SIG-M5 treated with dmso at 0.1 percent for 504 hours (cell line): ENCODE data around the gene CDH22.
A peak's percentile ranks its signal among the peaks of the same experiment; 100 is the strongest.

Experiments used
- DNase-seq: peaks from one replicate; lab custom pipeline; 2025; ENCODE audit not compliant: unreplicated experiment; lab: John Stamatoyannopoulos, UW

CDH22 gene

DNA sequence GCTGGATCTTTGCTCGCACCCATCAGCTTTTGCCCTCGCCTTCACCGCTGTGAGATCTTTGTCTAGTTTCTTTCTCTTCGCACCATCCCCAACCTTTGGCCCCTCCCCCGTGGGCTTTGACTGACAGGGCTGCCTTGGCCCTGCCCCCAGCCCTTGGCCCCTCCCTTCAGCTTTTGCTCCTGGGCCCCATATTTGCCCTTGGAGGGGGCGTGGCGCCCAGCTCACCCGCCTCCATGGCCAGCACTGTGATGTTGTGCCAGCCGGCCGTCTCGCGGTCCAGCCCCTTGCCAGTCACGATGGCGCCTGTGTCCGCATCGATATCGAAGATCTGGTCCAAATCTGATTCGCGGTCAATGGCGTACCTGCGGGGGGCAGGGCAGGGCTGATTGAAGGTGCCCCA is 109.1 kb downstream of the CDH22 start:
- no peak for DNase-seq

GRCh38 chr20:46196990-46197389 is 111.3 kb downstream of the CDH22 start:
- DNase-seq: no peak

DNA sequence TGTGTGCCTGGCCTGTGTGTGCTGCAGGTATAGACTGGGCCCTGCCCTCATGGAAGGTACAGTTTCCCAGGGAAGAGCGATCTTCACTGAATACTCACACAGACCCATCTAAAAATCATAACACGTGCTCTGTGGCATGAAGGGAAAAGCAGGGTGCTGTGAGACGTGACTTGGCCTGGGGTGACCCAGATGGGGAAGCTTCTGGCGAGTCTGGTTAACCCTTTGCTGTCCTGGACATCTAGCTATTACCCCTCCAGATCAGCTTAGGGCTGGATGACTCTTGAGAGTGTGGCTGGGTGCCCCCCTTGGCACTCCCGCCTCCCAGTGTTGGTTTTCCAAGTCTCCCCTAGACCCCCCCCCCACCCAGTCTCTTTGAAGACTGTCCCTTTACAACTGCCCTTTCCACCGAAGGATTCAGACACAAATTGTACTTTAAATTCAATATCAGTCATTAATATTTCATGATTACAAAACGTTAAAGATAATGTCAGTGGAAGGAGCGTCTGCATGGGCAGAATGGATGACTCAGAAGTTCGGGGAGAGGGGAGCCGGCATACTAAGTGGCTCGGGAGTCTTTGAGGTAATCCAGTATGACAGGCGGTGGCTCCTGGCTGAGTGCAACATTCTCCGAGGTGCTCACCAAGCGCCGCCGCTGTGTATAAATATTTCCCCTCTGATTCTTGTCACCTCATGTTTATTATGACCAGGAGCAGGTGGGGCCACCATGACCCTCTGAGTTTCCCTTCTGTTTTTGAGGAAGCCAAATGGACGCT is 112.8 kb downstream of the CDH22 start:
- no peak for DNase-seq

- no peak for DNase-seq
Measured at GRCh38 chr20:46194409-46194808, 113.9 kb downstream of the CDH22 start.

DNA sequence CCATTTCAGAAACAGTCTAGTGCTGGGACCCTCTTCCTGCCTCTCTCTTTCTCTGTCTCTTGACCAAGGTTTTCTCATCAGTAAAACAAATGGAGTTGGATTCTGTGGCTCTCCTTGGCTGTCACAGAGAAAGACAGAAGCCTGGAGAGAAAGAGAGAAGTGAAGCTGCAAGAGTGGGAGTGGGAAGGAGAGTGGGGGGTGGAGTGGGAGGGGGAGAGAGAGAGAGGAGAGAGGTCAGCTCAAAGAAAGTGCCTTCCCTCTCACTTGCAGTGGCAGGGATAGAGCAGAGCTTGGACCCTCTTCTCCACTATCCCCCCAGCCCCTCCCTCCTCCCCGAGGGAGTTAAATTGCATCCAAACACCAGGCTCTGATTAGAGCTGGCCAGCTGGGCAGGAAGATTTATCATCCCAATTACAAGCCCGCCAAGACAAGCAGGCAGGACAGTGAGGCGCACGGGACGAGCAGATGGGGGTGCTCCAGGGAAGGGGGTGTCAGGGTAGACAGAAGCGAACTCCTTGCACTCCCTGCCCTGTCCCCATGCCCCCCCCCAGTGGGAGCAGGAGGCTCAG is 115.8 kb downstream of the CDH22 start:
- DNase-seq: no peak

GRCh38 chr20:46191611-46192010 is 116.7 kb downstream of the CDH22 start:
- no peak for DNase-seq

GRCh38 chr20:46191168-46191540 is 117.1 kb downstream of the CDH22 start:
- DNase-seq: no peak

DNA sequence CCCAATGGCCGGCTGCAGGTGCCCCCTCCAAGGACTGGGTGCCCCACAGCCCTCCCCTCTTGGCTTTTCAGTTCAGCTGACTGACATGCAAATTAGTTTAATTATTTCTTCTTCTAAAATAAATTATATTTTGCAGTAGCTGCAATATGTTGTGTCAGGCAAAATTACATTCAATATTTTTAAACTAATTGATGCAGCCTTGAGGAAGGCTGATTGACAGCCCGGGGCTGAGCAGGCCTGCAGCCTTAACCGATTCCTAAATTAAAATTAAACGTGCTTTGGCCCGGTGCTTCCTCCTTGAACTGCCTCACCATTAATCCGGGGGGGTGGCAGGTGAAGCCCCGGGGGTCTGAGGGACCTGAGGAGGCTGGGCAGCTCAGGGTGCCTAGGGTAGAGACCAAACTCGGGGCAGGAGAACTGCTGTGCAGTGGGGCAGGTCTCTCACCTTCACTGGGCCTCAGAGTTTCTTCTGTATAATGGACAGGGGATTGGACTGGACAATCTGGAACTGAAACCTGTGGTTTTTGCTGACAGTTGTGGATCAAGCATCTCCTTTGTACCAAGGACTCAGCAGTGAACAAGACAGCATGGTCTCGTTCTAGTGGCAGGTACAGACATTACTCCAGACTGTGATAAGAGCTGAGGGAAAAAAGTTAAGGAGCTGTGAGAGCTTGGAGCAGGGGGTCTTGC is 117.7 kb downstream of the CDH22 start:
- DNase-seq: no peak

- no peak for DNase-seq
Measured at GRCh38 chr20:46188866-46189541, 119.3 kb downstream of the CDH22 start.

DNA sequence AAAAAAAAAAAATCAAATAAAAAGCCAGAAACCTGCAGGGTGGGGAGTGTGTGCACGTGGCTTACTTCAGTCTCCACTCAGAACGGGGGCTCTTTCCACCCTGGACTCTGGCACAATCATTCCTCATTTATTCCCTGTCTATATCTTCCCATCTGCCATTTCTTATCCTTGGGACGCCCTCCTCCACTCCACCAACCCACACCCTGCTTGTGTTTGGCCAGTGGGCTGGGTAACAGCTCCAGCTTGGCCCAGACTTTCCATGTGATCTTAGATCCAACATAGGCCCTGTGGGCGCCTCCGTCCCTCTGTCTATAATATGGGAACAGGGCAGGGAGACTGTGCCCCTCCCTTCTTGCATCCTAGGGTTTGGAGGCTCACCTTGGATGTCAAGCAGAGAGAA is 122.1 kb downstream of the CDH22 start:
- no peak for DNase-seq

DNA sequence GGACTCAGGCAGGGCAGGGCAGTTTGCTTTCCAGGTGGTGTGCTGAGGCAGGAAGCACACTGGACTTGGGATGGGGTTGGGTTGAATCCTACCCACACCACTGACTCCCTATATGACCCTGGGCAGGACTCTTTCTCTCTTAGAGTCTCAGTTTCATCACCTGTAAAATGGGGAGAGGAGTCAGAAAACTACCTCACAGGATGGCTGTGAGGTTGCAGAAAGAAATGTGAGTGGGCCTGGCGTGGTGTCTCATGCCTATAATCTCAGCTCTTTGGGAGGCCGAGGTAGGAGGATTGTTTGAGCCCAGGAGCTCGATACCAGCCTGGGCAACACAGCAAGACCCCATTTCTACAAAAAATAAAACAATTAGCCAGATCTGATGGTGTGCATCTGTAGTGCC is 122.9 kb downstream of the CDH22 start:
- DNase-seq: no peak

GRCh38 chr20:46183768-46184167 is 124.5 kb downstream of the CDH22 start:
- no peak for DNase-seq

- no peak for DNase-seq
Measured at GRCh38 chr20:46182276-46183200, 125.8 kb downstream of the CDH22 start.

DNA sequence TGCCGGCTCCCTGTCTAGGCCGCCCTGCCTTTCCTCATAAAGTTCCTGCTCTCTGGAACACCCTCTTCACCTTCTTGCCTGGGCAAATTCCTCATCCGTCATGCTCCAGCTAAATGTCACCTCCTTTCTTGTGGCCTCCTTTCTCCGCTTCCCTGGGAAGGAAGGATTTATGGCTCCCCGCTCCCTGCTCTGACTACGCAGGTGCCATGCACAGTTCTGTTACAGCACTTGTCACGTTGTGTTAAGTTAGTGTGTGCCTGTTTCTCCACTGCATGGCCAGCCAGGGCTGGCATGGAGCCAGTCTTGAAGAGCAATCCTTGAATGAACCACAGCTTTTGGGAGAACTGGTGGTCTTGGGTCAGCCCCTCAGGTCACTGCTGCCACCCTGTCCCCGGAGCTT is 128.4 kb downstream of the CDH22 start:
- DNase-seq: no peak

DNA sequence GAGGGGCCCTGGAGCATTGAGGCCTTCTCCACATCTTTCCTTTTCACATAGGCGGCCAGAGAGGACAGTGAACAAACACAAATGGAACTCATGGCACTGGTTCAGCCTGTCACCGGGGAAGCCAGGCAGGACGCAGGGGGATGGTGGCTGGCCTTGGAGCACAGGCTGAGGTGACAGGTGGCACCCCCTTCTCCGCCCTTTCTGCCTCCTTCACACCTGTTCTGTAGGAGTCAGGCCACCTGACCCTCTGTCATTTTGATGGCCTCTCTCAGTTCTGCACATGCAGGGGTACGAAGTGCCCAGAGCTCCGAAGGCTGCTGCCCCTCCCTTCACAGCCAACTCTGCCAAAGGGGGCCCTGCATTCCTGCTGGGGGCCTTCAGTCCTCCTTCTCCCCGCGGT is 129.4 kb downstream of the CDH22 start:
- DNase-seq: no peak

GRCh38 chr20:46177768-46178167 is 130.5 kb downstream of the CDH22 start:
- no peak for DNase-seq

- no peak for DNase-seq
Measured at GRCh38 chr20:46176739-46177378, 131.4 kb downstream of the CDH22 start.

- no peak for DNase-seq
Measured at GRCh38 chr20:46175127-46175494, 133.2 kb downstream of the CDH22 start.

DNA sequence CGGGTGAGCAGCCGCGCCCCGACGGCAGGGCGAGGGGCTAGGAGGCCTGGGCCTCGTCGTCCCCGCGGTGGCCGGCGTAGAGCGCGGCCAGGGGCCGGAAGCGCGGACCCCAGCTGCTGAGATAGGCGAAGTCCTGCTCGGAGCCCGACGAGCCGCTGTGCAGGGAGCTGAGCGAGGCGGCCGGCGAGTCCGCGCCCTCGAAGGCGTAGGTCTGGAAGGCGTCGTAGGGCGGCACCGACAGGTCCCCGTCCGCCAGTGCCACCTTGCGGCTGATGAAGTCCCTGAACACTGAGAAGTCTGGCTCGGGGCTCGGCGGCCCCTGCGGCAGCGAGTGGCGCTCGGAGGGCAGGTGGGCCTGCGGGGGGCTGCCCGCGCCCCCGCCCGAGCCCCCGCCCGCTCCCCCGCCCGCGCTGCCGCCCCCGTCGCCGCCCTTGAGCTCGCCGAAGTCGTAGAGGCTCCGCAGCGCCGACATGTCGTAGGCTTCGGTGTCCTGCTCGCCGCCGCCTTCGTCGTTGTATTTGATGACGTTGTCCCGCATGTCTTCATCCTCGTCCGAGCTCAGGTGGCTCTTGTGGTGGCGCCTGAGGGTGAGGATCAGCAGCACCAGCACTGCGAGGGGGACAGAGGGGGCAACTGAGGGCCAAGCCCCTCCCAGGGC is 133.7 kb downstream of the CDH22 start:
- peak; percentile 32 for DNase-seq
